NK-92 (cell line): ENCODE results near the gene OVOL3.
"Not testable (repeated sequence)": the region's sequence is repeated elsewhere in the genome, so short reads cannot be mapped to it uniquely, and the experiment has no call there.

Experiments used
- DNase-seq: peaks from one replicate; lab custom pipeline; 2025; ENCODE audit not compliant: unreplicated experiment; lab: John Stamatoyannopoulos, UW

OVOL3 gene

GRCh38 chr19:36110487-36111199 lies at the start of gene OVOL3:
TSS of gene OVOL3 (plus strand) at chr19:36111143. CDS start at chr19:36111203, 60 bp downstream.
- DNase-seq, result no peak

GRCh38 chr19:36061367-36061766 lies 49.6 kb upstream of the OVOL3 start:
- no peak for DNase-seq

- no peak for DNase-seq
Observed at GRCh38 chr19:36064826-36065225, 46.1 kb upstream of the OVOL3 start.

GRCh38 chr19:36067681-36068080 lies 43.3 kb upstream of the OVOL3 start:
- no peak for DNase-seq

GRCh38 chr19:36068810-36069499 lies 42.0 kb upstream of the OVOL3 start:
- DNase-seq, result not testable (repeated sequence)

- DNase-seq, result no peak
Observed at GRCh38 chr19:36072081-36072480, 38.9 kb upstream of the OVOL3 start.

GRCh38 chr19:36073121-36073876 lies 37.6 kb upstream of the OVOL3 start:
- DNase-seq, result no peak

- DNase-seq, result no peak
Observed at GRCh38 chr19:36079389-36079945, 31.5 kb upstream of the OVOL3 start.

- DNase-seq, result no peak
Observed at GRCh38 chr19:36081385-36081784, 29.6 kb upstream of the OVOL3 start.

GRCh38 chr19:36081894-36082293 lies 29.0 kb upstream of the OVOL3 start:
- no peak for DNase-seq

GRCh38 chr19:36082916-36083315 lies 28.0 kb upstream of the OVOL3 start:
- DNase-seq, result no peak

- no peak for DNase-seq
Observed at GRCh38 chr19:36084231-36085009, 26.5 kb upstream of the OVOL3 start.

GRCh38 chr19:36086326-36086725 lies 24.6 kb upstream of the OVOL3 start:
- DNase-seq, result no peak

- DNase-seq, result no peak
Observed at GRCh38 chr19:36089847-36090246, 21.1 kb upstream of the OVOL3 start.

GRCh38 chr19:36090910-36091695 lies 19.8 kb upstream of the OVOL3 start:
- no peak for DNase-seq

- no peak for DNase-seq
Observed at GRCh38 chr19:36092566-36092965, 18.4 kb upstream of the OVOL3 start.

GRCh38 chr19:36093146-36093662 lies 17.7 kb upstream of the OVOL3 start:
- no peak for DNase-seq

- DNase-seq, result no peak
Observed at GRCh38 chr19:36093687-36094086, 17.3 kb upstream of the OVOL3 start.

- no peak for DNase-seq
Observed at GRCh38 chr19:36097036-36097435, 13.9 kb upstream of the OVOL3 start.
